NCI-H2107 treated with DMSO at 0.1 percent for 48 hours (cell line): ENCODE data around the gene PIP4K2A.

Experiments
- DNase-seq: peaks from one replicate; lab custom pipeline; 2025; ENCODE audit not compliant: unreplicated experiment; lab: John Stamatoyannopoulos, UW

The PIP4K2A gene

GRCh38 chr10:22560096-22560912, 154.1 kb downstream of the PIP4K2A start:
- no peak for DNase-seq

- no peak for DNase-seq
These were observed 157.1 kb downstream of the PIP4K2A start for GRCh38 chr10:22557321-22557720.

GRCh38 chr10:22556774-22557173, 157.6 kb downstream of the PIP4K2A start:
- no peak for DNase-seq

GRCh38 chr10:22554461-22555182, 159.8 kb downstream of the PIP4K2A start:
- DNase-seq, result no peak

GRCh38 chr10:22553452-22553995, 160.9 kb downstream of the PIP4K2A start:
- DNase-seq, result no peak

- no peak for DNase-seq
These were observed 161.4 kb downstream of the PIP4K2A start for GRCh38 chr10:22552888-22553378.

- DNase-seq, result no peak
These were observed 162.6 kb downstream of the PIP4K2A start for GRCh38 chr10:22551681-22552365.

- no peak for DNase-seq
These were observed 163.6 kb downstream of the PIP4K2A start for GRCh38 chr10:22550732-22551131.

GRCh38 chr10:22548344-22548743, 166.0 kb downstream of the PIP4K2A start:
- DNase-seq, result no peak

- DNase-seq, result no peak
These were observed 168.7 kb downstream of the PIP4K2A start for GRCh38 chr10:22545643-22546042.

- peak; percentile 39 for DNase-seq
These were observed 169.9 kb downstream of the PIP4K2A start for GRCh38 chr10:22544325-22545068.

GRCh38 chr10:22542773-22543172, 171.6 kb downstream of the PIP4K2A start:
- DNase-seq, result no peak

- DNase-seq, result no peak
These were observed 172.5 kb downstream of the PIP4K2A start for GRCh38 chr10:22541900-22542299.

- DNase-seq, result peak; percentile 40
These were observed 174.6 kb downstream of the PIP4K2A start for GRCh38 chr10:22539579-22540298.

GRCh38 chr10:22537810-22538209, 176.6 kb downstream of the PIP4K2A start:
- DNase-seq, result no peak

GRCh38 chr10:22536620-22537019, 177.8 kb downstream of the PIP4K2A start:
- no peak for DNase-seq

GRCh38 chr10:22534849-22535604, 179.4 kb downstream of the PIP4K2A start:
- DNase-seq, result no peak

- no peak for DNase-seq
These were observed 182.9 kb downstream of the PIP4K2A start for GRCh38 chr10:22531441-22531840.

GRCh38 chr10:22531008-22531407, 183.4 kb downstream of the PIP4K2A start:
- no peak for DNase-seq
